Measurements from ENCODE around the gene CTSC. TPM values are rescaled to one million over a fixed set of nuclear protein-coding genes. Genes with fewer than 3 reads are reported as not detected.

CTSC gene
- total and polyA plus RNA-seq, 9 of the 15 experiments (the other 6 are each of a cell fraction or from before 2014, with no cell fraction given) = 113 to 403 (median 187) TPM

- TF ChIP-seq ZNF609 (CRISPR knock-in tag; IDR thresholded peaks at IDR 0.05; ENCODE audit: borderline replicate concordance) (no peak), ZNF764 (CRISPR knock-in tag; IDR thresholded peaks at IDR 0.05; ENCODE audit: low read depth) (no peak), MTA1 (IDR thresholded peaks at IDR 0.05; ENCODE audit: borderline replicate concordance) (no peak; the same call in 1 of the 2 replicates), YY1 (IDR thresholded peaks at IDR 0.05; ENCODE audit: borderline replicate concordance in 1 of 3, control insufficient read depth in 1 of 3, extremely low read depth in 1 of 3, insufficient read depth in 3 of 3, insufficient read length in 1 of 3, insufficient replicate concordance in 2 of 3, low read depth in 1 of 3, low read length in 2 of 3) (no peak), FOXM1 (IDR thresholded peaks at IDR 0.05; ENCODE audit: low read depth) (no peak), FOXM1 (CRISPR knock-in tag; IDR thresholded peaks at IDR 0.05; ENCODE audit: low read depth) (no peak), ZBTB12 (CRISPR knock-in tag; IDR thresholded peaks at IDR 0.05) (no peak), THAP7 (CRISPR knock-in tag; IDR thresholded peaks at IDR 0.05) (no peak), KLF10 (CRISPR knock-in tag; IDR thresholded peaks at IDR 0.05) (no peak), NR3C1 (CRISPR knock-in tag; IDR thresholded peaks at IDR 0.05) (no peak), EP300 (IDR thresholded peaks at IDR 0.05; ENCODE audit: low read length) (no peak; the same call in 1 of the 2 replicates), SPI1 (IDR thresholded peaks at IDR 0.05; ENCODE audit: borderline replicate concordance, low read depth, low read length) (peak; percentile 63; the same call in 1 of the 2 replicates), PHF8 (IDR thresholded peaks at IDR 0.05; ENCODE audit: borderline replicate concordance, low read length) (no peak), JUND (IDR thresholded peaks at IDR 0.05; ENCODE audit: borderline replicate concordance, low read depth, low read length) (no peak), JUND (tag; IDR thresholded peaks at IDR 0.05; ENCODE audit: borderline replicate concordance, low read depth, low read length) (no peak; the same call in 2 of the 3 replicates), NFXL1 (CRISPR knock-in tag; IDR thresholded peaks at IDR 0.05) (no peak), TFE3 (CRISPR knock-in tag; IDR thresholded peaks at IDR 0.05) (no peak), BCOR (IDR thresholded peaks at IDR 0.05) (no peak), PTBP1 (IDR thresholded peaks at IDR 0.05; ENCODE audit: low read depth, low read length) (no peak), KAT8 (IDR thresholded peaks at IDR 0.05; ENCODE audit: low read depth) (no peak), XRCC5 (IDR thresholded peaks at IDR 0.05; ENCODE audit: low read depth, low read length) (no peak)
These were observed 592 bp upstream of the CTSC start (continued) for GRCh38 chr11:88337987-88338668.

Data from K562 (cell line).